OCI-LY1 (cell line): Measurements from ENCODE around the gene HSFX3.

Source experiments
- CTCF ChIP-seq: fragments of 200-600 bp; sonication (generic), shearing (Covaris generic); IDR thresholded peaks from 2 replicates; pipeline ENCODE4 v1.5.1; 2017; ENCODE audit warnings: mild to moderate bottlenecking, antibody characterized with exemption, low read length, moderate library complexity, mixed read lengths
- EZH2 ChIP-seq: fragments of 200-600 bp; sonication (generic), shearing (Covaris generic); IDR thresholded peaks from 2 replicates; pipeline ENCODE4 v1.8.0; 2017; ENCODE audit warnings: borderline replicate concordance, mixed run types, mild to moderate bottlenecking, antibody characterized with exemption, low read length, moderate library complexity, mixed read lengths

- TF ChIP-seq CTCF = no peak
- TF ChIP-seq EZH2 = no peak
Measured at GRCh38 chrX:149541521-149542047, 8.1 kb downstream of the HSFX3 start.
